Measurements from ENCODE around the gene ABCA1.
"Not testable (repeated sequence)": the region's sequence is repeated elsewhere in the genome, so short reads cannot be mapped to it uniquely, and the experiment has no call there.

Gene ABCA1

DNA sequence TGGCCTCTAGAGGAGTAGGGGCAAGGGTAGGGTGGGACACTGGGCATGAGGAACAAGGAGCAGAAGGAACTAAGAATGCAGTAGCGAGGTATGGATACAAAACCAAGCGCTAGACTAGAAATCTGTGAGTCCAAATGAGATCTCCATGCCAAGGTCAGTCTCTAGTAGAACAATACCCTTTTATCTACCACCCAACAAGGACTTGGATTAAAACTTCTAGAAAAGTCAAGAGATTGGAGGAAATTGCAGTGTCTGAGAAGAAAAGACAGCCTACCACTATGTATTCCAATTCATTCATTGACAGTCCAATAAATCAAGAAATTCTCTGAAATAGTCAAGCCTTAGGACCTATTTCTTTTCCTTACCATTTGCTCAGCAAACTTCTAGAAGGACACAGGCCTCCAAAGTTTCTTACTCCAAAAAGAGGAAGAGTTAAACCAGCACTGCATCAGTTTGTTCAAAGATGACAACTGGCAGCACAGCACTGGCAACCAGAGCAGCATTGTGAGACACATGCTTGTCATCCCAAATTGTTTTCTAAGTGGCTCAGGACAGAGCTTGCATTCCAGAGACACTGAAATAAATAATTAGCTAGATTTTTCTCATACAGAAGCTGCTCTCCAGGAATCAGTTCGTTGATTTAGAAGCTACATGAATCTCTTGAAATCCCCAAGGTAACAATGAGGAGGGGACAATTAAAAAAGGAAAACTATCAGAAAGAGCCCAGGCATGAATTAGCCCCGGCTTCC is 22.6 kb downstream of the ABCA1 start:
- no peak for DNase-seq

DNA sequence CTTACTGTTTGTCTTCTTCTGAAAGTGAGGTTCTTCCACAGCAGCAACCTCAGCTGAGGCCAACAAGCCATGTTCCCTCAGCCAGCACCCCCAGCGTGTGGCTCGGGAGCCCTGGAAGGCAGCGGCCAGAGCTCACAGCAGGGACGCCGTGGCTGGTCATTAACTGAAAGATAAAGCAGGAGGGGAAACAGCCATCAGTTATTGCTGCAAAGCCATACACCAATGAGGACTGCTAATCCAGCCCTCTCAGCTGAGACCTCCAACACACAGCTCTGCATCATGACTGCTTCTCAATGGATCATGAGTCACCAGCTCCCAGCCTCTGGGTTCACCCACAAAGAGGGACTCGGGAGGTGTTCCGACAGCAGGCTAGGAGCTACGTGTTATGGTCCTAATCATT is 24.3 kb downstream of the ABCA1 start:
- no peak for DNase-seq

DNA sequence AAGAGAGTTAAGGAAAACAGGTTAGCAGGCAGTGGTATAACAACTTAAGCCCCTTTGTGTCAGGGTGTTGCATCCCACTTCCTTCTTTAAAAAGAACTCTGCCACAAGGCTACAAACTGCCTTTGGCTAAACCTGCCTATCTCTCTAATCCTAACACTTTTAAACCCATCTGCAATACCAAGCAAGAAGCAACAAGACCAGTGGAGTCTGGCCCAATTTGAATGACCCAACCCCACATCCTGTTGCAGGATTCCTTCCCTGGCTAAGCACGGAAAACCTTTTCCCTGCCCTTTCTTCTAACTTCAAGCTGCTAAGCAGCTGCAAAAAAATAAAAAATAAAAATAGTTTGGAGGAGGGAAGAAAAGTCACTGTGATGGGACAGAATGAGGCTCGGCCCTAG is 27.1 kb downstream of the ABCA1 start:
- DNase-seq: no peak

DNA sequence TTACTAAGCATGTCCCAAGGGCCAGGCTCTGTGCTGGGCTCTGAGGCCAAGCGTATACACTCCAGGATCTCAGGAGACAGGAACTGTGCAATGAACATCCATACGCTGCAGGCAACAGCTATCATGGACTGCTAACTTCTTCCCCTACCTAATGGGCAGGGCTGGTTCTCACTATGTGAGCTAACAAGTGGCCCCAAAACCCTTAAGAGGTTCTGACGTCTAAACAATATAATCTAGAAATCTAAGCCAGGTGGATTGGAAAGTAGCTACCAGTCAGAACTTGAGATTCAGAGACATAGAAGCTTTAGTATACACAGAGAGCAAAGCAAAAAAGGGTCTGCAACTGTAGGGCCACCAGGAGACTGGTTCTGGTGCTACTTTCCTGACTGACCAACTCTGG is 27.6 kb downstream of the ABCA1 start:
- DNase-seq: no peak

DNA sequence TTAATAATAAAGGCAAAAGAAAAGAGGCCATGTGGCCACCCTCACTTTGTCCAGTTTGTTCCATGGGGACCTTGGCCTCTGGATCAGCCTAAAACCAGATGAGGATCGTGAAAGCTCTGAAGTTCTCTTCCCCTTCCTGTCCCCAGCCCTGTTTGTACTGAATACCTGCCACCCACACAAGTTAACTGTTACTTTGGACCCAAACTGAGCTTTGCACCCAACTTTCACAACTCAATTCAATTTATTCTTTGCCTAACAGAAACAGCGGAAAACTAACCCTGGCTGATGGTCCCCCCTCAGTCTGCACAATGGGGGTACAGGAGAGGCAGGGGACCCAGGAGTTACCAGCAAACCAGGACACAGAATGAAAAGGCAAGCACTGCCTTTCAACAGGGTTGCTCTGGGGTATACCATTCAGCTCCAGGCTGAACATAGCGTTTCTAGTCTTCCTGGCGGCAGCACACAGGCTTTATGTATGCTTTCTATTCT is 28.2 kb downstream of the ABCA1 start:
- DNase-seq: no peak

DNA sequence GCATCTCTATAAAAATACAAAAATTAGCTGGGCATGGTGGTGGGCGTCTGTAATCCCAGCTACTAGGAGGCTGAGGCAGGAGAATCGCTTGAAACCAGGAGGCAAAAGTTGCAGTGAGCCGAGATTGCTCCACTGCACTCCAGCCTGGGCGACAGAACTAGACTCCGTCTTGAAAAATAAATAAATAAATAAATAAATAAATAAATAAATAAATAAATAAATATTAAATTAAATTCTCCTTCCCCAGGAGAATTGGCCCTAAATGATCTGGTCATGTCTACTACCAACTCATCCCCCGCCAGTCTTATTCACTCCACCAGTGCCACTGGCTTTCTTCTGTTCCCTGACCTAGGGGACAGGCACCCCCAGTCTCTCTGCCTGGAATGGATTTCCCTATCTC is 29.6 kb downstream of the ABCA1 start:
- not testable (repeated sequence) for DNase-seq

DNA sequence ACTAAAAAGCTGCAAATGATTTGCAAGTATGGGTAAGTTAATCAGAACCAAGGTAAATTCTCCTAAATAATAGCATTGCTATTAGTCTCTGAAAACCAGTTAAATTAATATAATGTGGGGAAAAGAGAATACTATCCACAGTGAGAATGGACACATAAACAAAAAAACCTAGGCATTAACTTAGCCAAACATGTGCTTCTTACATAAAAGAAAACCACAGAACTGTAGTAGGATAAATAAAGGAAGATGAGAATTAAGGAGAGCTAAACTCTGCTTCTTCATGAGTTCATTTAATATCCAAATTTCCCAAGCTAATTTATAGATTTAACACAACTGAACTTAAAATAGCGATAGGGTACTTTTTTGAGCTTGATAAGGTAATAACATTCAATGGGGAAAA is 31.8 kb downstream of the ABCA1 start:
- DNase-seq: no peak

DNA sequence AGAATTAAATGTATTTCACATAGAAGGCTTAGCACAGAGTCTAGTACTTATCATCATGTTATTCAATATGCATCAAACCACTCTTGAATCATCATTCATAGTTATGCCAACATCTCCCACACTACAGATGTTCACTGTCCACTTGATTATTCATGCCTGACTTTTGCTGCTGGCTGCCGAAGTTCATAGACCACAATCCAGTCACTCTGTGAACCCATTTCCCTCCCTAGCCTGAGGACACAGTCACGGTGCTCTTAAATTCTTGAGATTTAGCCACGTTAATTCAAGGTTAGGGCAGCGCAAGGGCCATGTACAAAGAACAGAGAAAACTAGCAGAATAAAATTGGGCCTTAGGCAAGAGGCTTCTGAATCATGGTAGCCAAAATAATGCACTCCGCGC is 32.4 kb downstream of the ABCA1 start:
- DNase-seq: peak; percentile 77

GRCh38 chr9:104892701-104893100 is 35.3 kb downstream of the ABCA1 start:
- DNase-seq: no peak

GRCh38 chr9:104890433-104890770 is 37.6 kb downstream of the ABCA1 start:
- no peak for DNase-seq

DNA sequence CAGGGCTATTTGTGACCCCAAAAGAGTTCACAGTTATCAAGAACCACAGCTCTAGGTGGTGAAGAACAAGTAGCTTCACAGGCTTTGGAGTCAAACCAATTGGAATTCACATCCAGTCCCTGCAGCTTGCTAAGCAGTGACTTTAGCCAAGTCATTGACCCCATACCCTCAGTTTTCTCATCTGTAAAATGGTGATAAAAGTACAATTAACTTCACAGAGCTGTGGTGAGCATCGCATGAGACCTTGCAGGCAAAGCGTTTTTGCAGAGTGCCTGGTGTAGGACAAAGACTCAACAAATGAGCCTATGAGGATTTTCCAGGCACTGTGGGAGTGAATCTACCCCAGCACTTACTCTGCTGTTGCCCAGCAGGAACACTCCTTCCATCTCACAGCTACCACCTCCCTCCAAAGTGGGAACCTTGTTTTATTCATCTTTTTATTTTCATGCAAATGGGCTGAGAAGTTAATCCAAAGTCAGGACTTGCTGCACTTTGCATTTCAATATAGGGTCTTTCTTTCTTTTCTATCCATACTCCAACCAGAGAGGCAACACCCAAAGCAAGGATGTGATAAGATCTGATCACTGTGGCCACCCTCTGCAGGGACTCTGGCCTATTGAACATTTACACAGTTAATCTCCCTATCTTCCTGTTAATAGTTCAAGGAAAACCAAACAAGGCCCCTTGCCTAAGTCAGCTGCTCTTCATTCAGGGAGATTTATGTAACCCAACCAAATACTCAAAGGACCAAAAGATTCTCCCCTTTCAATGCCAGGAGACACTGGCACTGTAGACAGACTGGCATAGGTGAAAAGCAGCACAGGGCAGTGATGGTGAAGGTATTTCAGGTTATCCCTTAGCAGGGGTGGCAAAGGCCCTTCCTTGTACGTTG is 41.9 kb downstream of the ABCA1 start:
- no peak for DNase-seq

DNA sequence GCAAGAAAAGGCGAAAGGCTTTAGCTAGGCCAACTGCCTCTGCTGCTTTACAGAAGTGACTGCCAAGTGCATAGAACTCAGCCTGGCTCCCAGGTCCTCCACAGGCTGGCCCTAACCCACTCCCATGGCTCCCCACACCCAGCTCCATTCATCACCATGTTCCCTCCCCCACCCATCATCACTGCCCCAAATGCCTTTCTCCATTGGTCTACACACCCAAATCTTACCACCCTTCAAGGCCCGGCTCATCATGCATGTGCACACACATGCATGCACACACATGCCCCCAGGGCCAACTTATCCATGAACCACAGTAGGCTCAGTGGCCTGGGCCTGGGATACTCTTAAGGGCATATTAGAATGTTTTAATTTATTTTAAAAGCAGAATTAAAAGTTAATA is 44.8 kb downstream of the ABCA1 start:
- DNase-seq: no peak

DNA sequence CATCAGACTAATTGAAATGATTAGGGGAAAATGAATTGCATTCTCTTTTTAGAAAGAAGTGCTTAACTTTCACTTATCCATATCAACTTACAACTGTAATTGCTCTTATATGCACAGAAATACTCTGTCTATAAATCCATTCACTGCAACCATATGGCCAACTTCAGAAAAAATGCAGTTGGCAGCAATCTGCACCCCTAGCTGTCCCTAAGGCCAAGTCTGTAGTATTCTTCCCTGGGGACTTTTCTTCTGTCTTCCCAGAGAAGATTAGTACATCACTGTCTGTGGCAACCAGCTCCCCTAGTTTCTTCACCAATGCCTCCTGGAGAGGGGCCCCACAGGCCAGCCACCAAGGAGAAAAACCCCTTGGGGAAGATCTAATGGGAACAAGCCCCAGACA is 45.4 kb downstream of the ABCA1 start:
- no peak for DNase-seq

- no peak for DNase-seq
Measured at GRCh38 chr9:104882086-104882485, 45.9 kb downstream of the ABCA1 start.

GRCh38 chr9:104879555-104880309 is 48.2 kb downstream of the ABCA1 start:
- DNase-seq: no peak

GRCh38 chr9:104876587-104876986 is 51.4 kb downstream of the ABCA1 start:
- DNase-seq: no peak

DNA sequence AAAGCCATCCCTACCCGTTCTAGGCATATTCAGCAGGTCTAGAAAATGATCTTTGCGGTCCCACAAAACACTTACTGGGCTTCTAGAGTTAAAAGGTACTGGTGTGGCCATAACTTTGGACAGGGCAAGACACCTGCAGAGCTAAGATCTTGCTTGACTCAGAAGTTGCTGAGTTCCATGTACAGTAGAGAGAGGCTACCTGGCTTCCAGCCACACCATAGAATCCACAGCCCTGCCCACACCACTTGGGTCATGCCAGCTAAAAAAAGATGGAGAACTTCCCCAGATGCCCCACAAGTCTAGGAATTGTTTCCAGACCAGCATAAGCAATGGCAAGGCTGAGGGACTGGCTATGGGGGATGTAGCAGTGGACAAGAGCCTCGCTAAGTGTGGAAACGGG is 52.1 kb downstream of the ABCA1 start:
- no peak for DNase-seq

DNA sequence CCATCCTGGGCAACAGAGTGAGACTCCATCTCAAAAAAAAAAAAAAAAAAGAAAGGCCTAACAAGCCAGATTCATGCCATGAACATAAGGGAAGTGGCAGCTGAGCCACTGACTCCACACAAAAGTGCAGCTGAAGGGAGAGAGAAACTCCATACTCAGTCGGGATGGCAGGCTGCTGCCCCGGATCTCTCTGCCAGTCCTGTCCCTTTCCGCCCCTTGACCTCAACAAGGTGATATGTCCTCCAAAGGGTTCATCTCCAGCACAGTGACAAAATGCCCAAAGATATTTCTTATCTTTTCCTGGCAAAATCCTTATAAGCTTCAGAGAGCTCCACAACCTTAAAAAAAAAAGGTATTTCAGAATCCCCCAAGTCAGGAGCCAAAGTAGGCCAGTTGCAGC is 52.6 kb downstream of the ABCA1 start:
- DNase-seq: no peak

DNA sequence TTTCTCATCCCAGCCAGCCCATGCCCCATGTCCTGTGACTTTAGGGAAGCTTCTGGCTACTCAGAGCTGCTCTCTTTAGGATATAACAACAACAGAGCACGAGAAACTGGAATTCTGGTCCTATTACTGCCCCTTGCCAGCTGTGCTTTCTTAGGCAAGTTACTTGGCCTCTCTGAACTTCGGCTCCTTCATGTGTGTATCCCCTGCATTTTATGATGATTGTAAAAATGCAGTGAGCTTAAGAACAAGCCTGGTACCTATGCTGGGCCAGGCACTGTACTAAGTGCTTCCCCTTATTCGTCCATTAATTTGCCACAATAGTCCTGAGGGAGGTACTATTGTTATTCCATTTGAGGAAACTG is 54.5 kb downstream of the ABCA1 start:
- DNase-seq: no peak

DNA sequence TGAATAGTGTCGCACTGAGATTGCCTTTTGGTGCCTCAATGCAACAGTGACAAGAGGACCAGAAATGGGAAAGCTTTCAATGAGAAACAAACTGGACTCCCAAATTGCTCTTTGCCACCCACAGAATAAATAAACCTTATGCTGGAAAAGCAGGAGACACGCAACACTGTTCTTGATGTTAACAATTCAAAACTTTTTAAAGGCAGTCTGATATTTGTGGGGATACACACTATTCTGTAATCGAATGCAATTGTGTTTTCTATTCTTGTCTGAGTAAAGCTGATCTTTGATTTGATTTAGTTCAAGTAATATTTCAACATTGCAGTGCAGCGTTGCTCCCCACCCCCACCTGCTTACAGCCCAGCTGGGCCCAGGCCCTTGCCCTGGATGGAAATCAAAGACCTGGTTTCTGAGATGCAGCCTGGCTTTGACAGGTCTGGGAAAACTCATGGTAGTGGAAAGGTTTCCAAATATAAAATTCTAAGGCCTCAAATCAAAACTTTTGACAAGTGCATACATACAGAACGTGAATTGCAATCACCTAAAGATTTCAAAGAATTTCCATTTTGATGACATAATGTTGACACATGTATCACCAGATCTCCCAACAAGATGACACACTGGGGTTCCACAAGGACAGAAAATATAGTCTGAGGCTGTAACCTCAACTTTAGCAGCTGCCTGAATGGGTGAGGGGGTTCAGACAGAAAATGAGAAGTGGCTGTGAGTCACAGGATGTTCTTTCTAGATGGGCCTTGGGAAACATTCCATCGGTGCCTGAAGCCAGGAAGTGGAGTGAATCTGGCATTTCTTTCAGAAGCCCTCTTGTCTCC is 55.1 kb downstream of the ABCA1 start:
- DNase-seq: peak; percentile 89

- no peak for DNase-seq
Measured at GRCh38 chr9:104871961-104872527, 55.9 kb downstream of the ABCA1 start.

GRCh38 chr9:104869811-104870210 is 58.1 kb downstream of the ABCA1 start:
- no peak for DNase-seq
